ENCODE results near the gene RNF111. TPM values are rescaled to one million over a fixed set of nuclear protein-coding genes. Genes with fewer than 3 reads are reported as not detected.

RNF111 gene
- polyA plus RNA-seq, 2 of the 4 experiments (the other 2 are of a cell fraction) = 25.0 to 42.7 TPM

GRCh38 chr15:58981808-58982475 is 5.5 kb upstream of the RNF111 start:
- CTCF ChIA-PET = interaction anchor here (0.9 to 2.3 kb wide), 9 partner anchors 25 to 547 kb away, joined by 3 to 10 read pairs (median 3); no protein-coding TSS in a partner anchor
- WGBS (ENCODE audit: missing lambda C conversion rate) = 84% methylated on average over 6 of the region's 6 CpGs

GRCh38 chr15:58983261-58983660 is 4.2 kb upstream of the RNF111 start:
- no peaks in the 10 kb centered on the region for H3K9me3 ChIP-seq
- no peak overlapping the region for H3K27ac ChIP-seq
- DNase-seq (ENCODE audit: low read depth in 1 of 2, low spot score in 1 of 2) (no peak), ATAC-seq (no peak), FAIRE-seq (peak; percentile 49)
- peaks cover 4% of the 10 kb centered on the region; the same call in 1 of the 3 replicates for H3K4me1 ChIP-seq
- POLR2A ChIA-PET = no interaction called here
- WGBS (ENCODE audit: missing lambda C conversion rate) = 44% methylated on average over 2 of the region's 2 CpGs
- no peak overlapping the region for H3K4me2 ChIP-seq
- CTCF ChIA-PET = interaction anchor here (0.9 to 2.3 kb wide), 7 partner anchors 27 to 545 kb away, joined by 3 to 10 read pairs (median 4); no protein-coding TSS in a partner anchor
- no peak overlapping the region for H3K4me3 ChIP-seq
- no peak for TF ChIP-seq PBX3 (IDR thresholded peaks at IDR 0.05)
- no peak for TF ChIP-seq SREBF2 (IDR thresholded peaks at IDR 0.05)
- no peak for TF ChIP-seq EHMT2 (IDR thresholded peaks at IDR 0.05; ENCODE audit: low read depth)
- TF ChIP-seq MAFK (IDR thresholded peaks at IDR 0.05; ENCODE audit: partially characterized antibody) = no peak
- TF ChIP-seq RCOR1 (IDR thresholded peaks at IDR 0.05; ENCODE audit: low read depth, low read length) = no peak
- no peak for TF ChIP-seq NFE2L2 (conservative IDR thresholded peaks at IDR 0.05; ENCODE audit: low read length)
- TF ChIP-seq HOXB13 (CRISPR knock-in tag; IDR thresholded peaks at IDR 0.05; ENCODE audit: low read depth) = no peak
- TF ChIP-seq POLR2AphosphoS2 (conservative IDR thresholded peaks at IDR 0.05; ENCODE audit: low read length) = no peak
- no peak for TF ChIP-seq CHD4 (IDR thresholded peaks at IDR 0.05; ENCODE audit: borderline replicate concordance)
- TF ChIP-seq CTCF (IDR thresholded peaks at IDR 0.05) = no peak
- no peak for TF ChIP-seq HES2 (IDR thresholded peaks at IDR 0.05)
- TF ChIP-seq HMGXB4 (CRISPR knock-in tag; IDR thresholded peaks at IDR 0.05; ENCODE audit: borderline replicate concordance) = no peak
- TF ChIP-seq ZNF302 (CRISPR knock-in tag; IDR thresholded peaks at IDR 0.05) = no peak
- no peak for TF ChIP-seq TFCP2L1 (CRISPR knock-in tag; IDR thresholded peaks at IDR 0.05)
- TF ChIP-seq JUNB (IDR thresholded peaks at IDR 0.05) = no peak
- no peak for TF ChIP-seq HDAC2 (IDR thresholded peaks at IDR 0.05)
- no peak for TF ChIP-seq EP300 (IDR thresholded peaks at IDR 0.05)

More at GRCh38 chr15:58981808-58982475, 5.5 kb upstream of the RNF111 start:
- Histone ChIP-seq H3K4me2 (no peak overlapping the region; the same call in 2 of the 3 replicates), H3K4me1 (peaks cover 4% of the 10 kb centered on the region; the same call in 1 of the 3 replicates), H3K27ac (no peak overlapping the region), H3K9me3 (no peaks in the 10 kb centered on the region), H3K4me3 (no peak overlapping the region)
- ATAC-seq (no peak), DNase-seq (ENCODE audit: low read depth in 1 of 2, low spot score in 1 of 2) (no peak), FAIRE-seq (no peak)
- POLR2A ChIA-PET = no interaction called here
- TF ChIP-seq HOXB5 (CRISPR knock-in tag; IDR thresholded peaks at IDR 0.05) = no peak
- no peak for TF ChIP-seq ZNF302 (CRISPR knock-in tag; IDR thresholded peaks at IDR 0.05)
- no peak for TF ChIP-seq SMC3 (IDR thresholded peaks at IDR 0.05)
- TF ChIP-seq FOSB (CRISPR knock-in tag; IDR thresholded peaks at IDR 0.05) = no peak
- no peak for TF ChIP-seq CTCF (IDR thresholded peaks at IDR 0.05)
- no peak for TF ChIP-seq RCOR1 (IDR thresholded peaks at IDR 0.05; ENCODE audit: low read depth, low read length)
- no peak for TF ChIP-seq POLR2AphosphoS2 (conservative IDR thresholded peaks at IDR 0.05; ENCODE audit: low read length)
- TF ChIP-seq FOSL2 (IDR thresholded peaks at IDR 0.05) = no peak
- TF ChIP-seq FOSL2 (CRISPR knock-in tag; IDR thresholded peaks at IDR 0.05) = no peak
- TF ChIP-seq HDAC2 (IDR thresholded peaks at IDR 0.05) = no peak
- no peak for TF ChIP-seq CEBPB (IDR thresholded peaks at IDR 0.05)
- TF ChIP-seq FOXS1 (CRISPR knock-in tag; IDR thresholded peaks at IDR 0.05) = no peak
- TF ChIP-seq ESRRA (IDR thresholded peaks at IDR 0.05; ENCODE audit: borderline replicate concordance, low read length) = no peak
- TF ChIP-seq RARB (CRISPR knock-in tag; IDR thresholded peaks at IDR 0.05) = no peak
- no peak for TF ChIP-seq USF2 (IDR thresholded peaks at IDR 0.05)
- no peak for TF ChIP-seq HES2 (IDR thresholded peaks at IDR 0.05)
